Activated naive CD8-positive, alpha-beta T cell treated with anti-CD3 and anti-CD28 coated beads for 36 hours (primary cell): ENCODE measurements around the gene FBP2. TPM values are rescaled to one million over a fixed set of nuclear protein-coding genes. Genes with fewer than 3 reads are reported as not detected.

Experiments used
- DNase-seq: peaks from one replicate; pipeline ENCODE4 v3.0.0; 2021
- H3K27ac Mint-ChIP-seq: one replicate; pipeline ENCODE4 v1.8.0; 2022; ENCODE audit warnings: mild to moderate bottlenecking, moderate library complexity, mixed read lengths
- H3K27me3 Mint-ChIP-seq: one replicate; pipeline ENCODE4 v1.8.0; 2022; ENCODE audit warnings: mild to moderate bottlenecking, mixed read lengths
- H3K36me3 Mint-ChIP-seq: one replicate; pipeline ENCODE4 v1.8.0; 2021; ENCODE audit warnings: mild to moderate bottlenecking, mixed read lengths
- H3K4me1 Mint-ChIP-seq: one replicate; pipeline ENCODE4 v1.8.0; 2021; ENCODE audit warnings: mixed read lengths
- H3K4me3 Mint-ChIP-seq: one replicate; pipeline ENCODE4 v1.8.0; 2022; ENCODE audit warnings: mild to moderate bottlenecking, moderate library complexity, mixed read lengths
- H3K9me3 Mint-ChIP-seq: one replicate; pipeline ENCODE4 v1.8.0; 2022; ENCODE audit warnings: mixed read lengths
- total RNA-seq, 2 experiments: library from RNA; stranded (reverse); gene quantifications; one replicate each; pipeline ENCODE4 v1.2.3, GENCODE V29; 2021

Gene FBP2
- total RNA-seq, 2 experiments from 2014 or later = not detected

- Mint-ChIP-seq H3K4me1 (no peaks in the 10 kb centered on the region), H3K27ac (no peak overlapping the region), H3K9me3 (peaks cover 2% of the 10 kb centered on the region), H3K27me3 (peaks cover 17% of the 10 kb centered on the region), H3K36me3 (peaks cover 1% of the 10 kb centered on the region), H3K4me3 (no peak overlapping the region)
- DNase-seq = no peak
Observed at GRCh38 chr9:94514722-94515121, 78.9 kb downstream of the FBP2 start.

DNA sequence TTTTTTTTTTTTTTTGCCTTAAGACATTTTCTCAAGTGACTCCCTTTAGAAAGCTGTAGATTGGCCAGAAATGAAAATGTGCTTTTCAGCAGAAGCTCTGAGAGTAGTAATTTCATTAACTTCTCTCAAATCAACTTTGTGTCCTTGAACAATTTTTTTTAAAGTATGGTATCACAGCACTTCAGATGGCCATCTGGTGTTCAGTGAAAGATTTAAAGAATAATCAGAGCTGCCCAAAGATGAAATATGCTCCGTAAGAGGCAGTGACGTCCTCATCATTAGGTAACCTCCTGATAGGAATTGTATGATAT is 81.7 kb downstream of the FBP2 start:
- Mint-ChIP-seq H3K9me3 (no peaks in the 10 kb centered on the region), H3K27me3 (peaks cover 14% of the 10 kb centered on the region), H3K27ac (no peak overlapping the region), H3K36me3 (no peaks in the 10 kb centered on the region), H3K4me1 (no peaks in the 10 kb centered on the region), H3K4me3 (no peak overlapping the region)
- DNase-seq = no peak

GRCh38 chr9:94511134-94511954 is 82.3 kb downstream of the FBP2 start:
- no peaks in the 10 kb centered on the region for H3K4me1 Mint-ChIP-seq
- H3K4me3 Mint-ChIP-seq = no peak overlapping the region
- H3K36me3 Mint-ChIP-seq = no peaks in the 10 kb centered on the region
- no peak overlapping the region for H3K27ac Mint-ChIP-seq
- DNase-seq = no peak
- no peaks in the 10 kb centered on the region for H3K9me3 Mint-ChIP-seq
- H3K27me3 Mint-ChIP-seq = peaks cover 16% of the 10 kb centered on the region

Other genes with a start within 250 kb of the FBP2 start
- not detected for gene PCAT7, start 38.7 kb downstream of the FBP2 start, total RNA-seq
- gene FBP1, start 45.7 kb upstream of the FBP2 start, total RNA-seq = 1 to 10 TPM in 1 of 2 experiments, under 1 TPM in 1; 0.82 to 1.2 TPM
- 1 to 10 TPM; 5.0 to 6.8 TPM for gene AOPEP, start 132.9 kb upstream of the FBP2 start, total RNA-seq